ENCODE results near the gene TTC28. TPM values are rescaled to one million over a fixed set of nuclear protein-coding genes. Genes with fewer than 3 reads are reported as not detected.
A peak's percentile ranks its signal among the peaks of the same experiment; 100 is the strongest.
"Not testable (repeated sequence)": the region's sequence is repeated elsewhere in the genome, so short reads cannot be mapped to it uniquely, and the experiment has no call there.

The TTC28 gene
- 3.9 TPM for polyA plus RNA-seq (2013, experiment 1 of 2)
- polyA plus RNA-seq (2013, experiment 2 of 2), result 5.3 TPM

GRCh38 chr22:28679611-28680287 lies at the start of gene TTC28:
TSS of gene TTC28 (minus strand) at chr22:28679840. CDS start at chr22:28679723, 117 bp downstream.
- no CpG with 5 or more reads among the region's 101 CpGs for WGBS (ENCODE audit: extremely low coverage, insufficient coverage, low lambda C conversion rate)
- not testable (repeated sequence) for H3K4ac ChIP-seq (ENCODE audit: low read depth, low read length); H3K23ac ChIP-seq (ENCODE audit: low read length); H2BK120ac ChIP-seq (ENCODE audit: low read depth, low read length); H3K36me3 ChIP-seq (ENCODE audit: control insufficient read depth, insufficient read depth, low read length); H4K5ac ChIP-seq (ENCODE audit: low read length); H3K18ac ChIP-seq (ENCODE audit: low read length); H3K27ac ChIP-seq (ENCODE audit: low read depth, low read length); H2BK15ac ChIP-seq (replicated peaks; ENCODE audit: low read depth); H3K79me1 ChIP-seq (ENCODE audit: low read length); H3K27me3 ChIP-seq (ENCODE audit: insufficient read depth, low read length, poor library complexity); H4K8ac ChIP-seq (ENCODE audit: low read depth, low read length); H2BK5ac ChIP-seq (ENCODE audit: low read length); H2AK5ac ChIP-seq (ENCODE audit: low read length); H3K79me2 ChIP-seq (ENCODE audit: control insufficient read depth, insufficient read depth, low read length); H3K4me1 ChIP-seq (ENCODE audit: control insufficient read depth, low read depth, low read length)
- Histone ChIP-seq H3K4me3 (ENCODE audit: low read length) (peak within 1 kb of the TSS; percentile 15), H3K56ac (ENCODE audit: low read length) (peak within 1 kb of the TSS; percentile 86), H3K4me2 (ENCODE audit: low read length) (peak within 1 kb of the TSS; percentile 28), H3K9ac (ENCODE audit: low read length) (peak within 1 kb of the TSS; percentile 62)
- peak; percentile 76 for DNase-seq

- Histone ChIP-seq H3K4me1 (ENCODE audit: control insufficient read depth, low read depth, low read length) (no peaks in the 10 kb centered on the region), H3K27me3 (ENCODE audit: insufficient read depth, low read length, poor library complexity) (no peaks in the 10 kb centered on the region), H3K4me2 (ENCODE audit: low read length) (no peak overlapping the region), H3K79me2 (ENCODE audit: control insufficient read depth, insufficient read depth, low read length) (peaks cover 3% of the 10 kb centered on the region), H4K8ac (ENCODE audit: low read depth, low read length) (no peak overlapping the region), H4K5ac (ENCODE audit: low read length) (no peak overlapping the region), H3K23ac (ENCODE audit: low read length) (no peak overlapping the region), H2BK5ac (ENCODE audit: low read length) (no peak overlapping the region), H3K56ac (ENCODE audit: low read length) (no peak overlapping the region), H3K27ac (ENCODE audit: low read depth, low read length) (no peak overlapping the region), H2BK120ac (ENCODE audit: low read depth, low read length) (no peak overlapping the region), H3K9ac (ENCODE audit: low read length) (no peak overlapping the region), H2BK15ac (replicated peaks; ENCODE audit: low read depth) (no peak overlapping the region), H2AK5ac (ENCODE audit: low read length) (no peak overlapping the region), H3K18ac (ENCODE audit: low read length) (no peak overlapping the region), H3K4me3 (ENCODE audit: low read length) (no peak overlapping the region), H3K79me1 (ENCODE audit: low read length) (peaks cover 2% of the 10 kb centered on the region), H3K36me3 (ENCODE audit: control insufficient read depth, insufficient read depth, low read length) (no peaks in the 10 kb centered on the region), H3K4ac (ENCODE audit: low read depth, low read length) (no peak overlapping the region)
- DNase-seq, result no peak
- no CpG with 5 or more reads among the region's 10 CpGs for WGBS (ENCODE audit: extremely low coverage, insufficient coverage, low lambda C conversion rate)
Observed at GRCh38 chr22:28728621-28729313, 49.1 kb upstream of the TTC28 start.

GRCh38 chr22:28728002-28728401 lies 48.4 kb upstream of the TTC28 start:
- Histone ChIP-seq H2AK5ac (ENCODE audit: low read length) (no peak overlapping the region), H3K27ac (ENCODE audit: low read depth, low read length) (no peak overlapping the region), H3K56ac (ENCODE audit: low read length) (no peak overlapping the region), H3K79me1 (ENCODE audit: low read length) (peaks cover 2% of the 10 kb centered on the region), H3K4me3 (ENCODE audit: low read length) (no peak overlapping the region), H4K5ac (ENCODE audit: low read length) (no peak overlapping the region), H3K79me2 (ENCODE audit: control insufficient read depth, insufficient read depth, low read length) (peaks cover under 1% of the 10 kb centered on the region), H2BK5ac (ENCODE audit: low read length) (no peak overlapping the region), H3K4ac (ENCODE audit: low read depth, low read length) (no peak overlapping the region), H3K9ac (ENCODE audit: low read length) (no peak overlapping the region), H2BK15ac (replicated peaks; ENCODE audit: low read depth) (no peak overlapping the region), H3K27me3 (ENCODE audit: insufficient read depth, low read length, poor library complexity) (no peaks in the 10 kb centered on the region), H3K4me2 (ENCODE audit: low read length) (no peak overlapping the region), H3K18ac (ENCODE audit: low read length) (no peak overlapping the region), H4K8ac (ENCODE audit: low read depth, low read length) (no peak overlapping the region), H3K36me3 (ENCODE audit: control insufficient read depth, insufficient read depth, low read length) (no peaks in the 10 kb centered on the region), H3K23ac (ENCODE audit: low read length) (no peak overlapping the region), H2BK120ac (ENCODE audit: low read depth, low read length) (no peak overlapping the region), H3K4me1 (ENCODE audit: control insufficient read depth, low read depth, low read length) (no peaks in the 10 kb centered on the region)
- WGBS (ENCODE audit: extremely low coverage, insufficient coverage, low lambda C conversion rate), result no CpG with 5 or more reads among the region's 1 CpG
- DNase-seq, result no peak

GRCh38 chr22:28718044-28718443 lies 38.4 kb upstream of the TTC28 start:
- Histone ChIP-seq H2BK5ac (ENCODE audit: low read length) (no peak overlapping the region), H3K18ac (ENCODE audit: low read length) (no peak overlapping the region), H2AK5ac (ENCODE audit: low read length) (no peak overlapping the region), H4K8ac (ENCODE audit: low read depth, low read length) (no peak overlapping the region), H3K79me1 (ENCODE audit: low read length) (no peaks in the 10 kb centered on the region), H3K4ac (ENCODE audit: low read depth, low read length) (no peak overlapping the region), H3K23ac (ENCODE audit: low read length) (no peak overlapping the region), H3K4me2 (ENCODE audit: low read length) (no peak overlapping the region), H2BK15ac (replicated peaks; ENCODE audit: low read depth) (no peak overlapping the region), H3K9ac (ENCODE audit: low read length) (no peak overlapping the region), H3K56ac (ENCODE audit: low read length) (no peak overlapping the region), H2BK120ac (ENCODE audit: low read depth, low read length) (no peak overlapping the region), H3K79me2 (ENCODE audit: control insufficient read depth, insufficient read depth, low read length) (no peaks in the 10 kb centered on the region), H3K27me3 (ENCODE audit: insufficient read depth, low read length, poor library complexity) (no peaks in the 10 kb centered on the region), H3K4me1 (ENCODE audit: control insufficient read depth, low read depth, low read length) (no peaks in the 10 kb centered on the region), H3K36me3 (ENCODE audit: control insufficient read depth, insufficient read depth, low read length) (no peaks in the 10 kb centered on the region), H3K27ac (ENCODE audit: low read depth, low read length) (no peak overlapping the region), H4K5ac (ENCODE audit: low read length) (no peak overlapping the region), H3K4me3 (ENCODE audit: low read length) (no peak overlapping the region)
- no CpG with 5 or more reads among the region's 3 CpGs for whole genome bisulfite sequencing (ENCODE audit: extremely low coverage, insufficient coverage, low lambda C conversion rate)
- DNase-seq, result no peak

GRCh38 chr22:28716686-28717085 lies 37.0 kb upstream of the TTC28 start:
- H4K8ac ChIP-seq (ENCODE audit: low read depth, low read length), result no peak overlapping the region
- no peak overlapping the region for H3K18ac ChIP-seq (ENCODE audit: low read length)
- no peak overlapping the region for H3K4ac ChIP-seq (ENCODE audit: low read depth, low read length)
- no peak overlapping the region for H2BK5ac ChIP-seq (ENCODE audit: low read length)
- no peak overlapping the region for H4K5ac ChIP-seq (ENCODE audit: low read length)
- no peak overlapping the region for H3K27ac ChIP-seq (ENCODE audit: low read depth, low read length)
- H2AK5ac ChIP-seq (ENCODE audit: low read length), result no peak overlapping the region
- no peak overlapping the region for H3K4me2 ChIP-seq (ENCODE audit: low read length)
- no peaks in the 10 kb centered on the region for H3K36me3 ChIP-seq (ENCODE audit: control insufficient read depth, insufficient read depth, low read length)
- no peak overlapping the region for H3K23ac ChIP-seq (ENCODE audit: low read length)
- no peak for DNase-seq
- no CpG with 5 or more reads among the region's 3 CpGs for WGBS (ENCODE audit: extremely low coverage, insufficient coverage, low lambda C conversion rate)
- no peaks in the 10 kb centered on the region for H3K4me1 ChIP-seq (ENCODE audit: control insufficient read depth, low read depth, low read length)
- no peak overlapping the region for H3K9ac ChIP-seq (ENCODE audit: low read length)
- no peak overlapping the region for H2BK120ac ChIP-seq (ENCODE audit: low read depth, low read length)
- no peak overlapping the region for H2BK15ac ChIP-seq (replicated peaks; ENCODE audit: low read depth)
- H3K56ac ChIP-seq (ENCODE audit: low read length), result no peak overlapping the region
- no peak overlapping the region for H3K4me3 ChIP-seq (ENCODE audit: low read length)
- H3K27me3 ChIP-seq (ENCODE audit: insufficient read depth, low read length, poor library complexity), result no peaks in the 10 kb centered on the region
- no peaks in the 10 kb centered on the region for H3K79me2 ChIP-seq (ENCODE audit: control insufficient read depth, insufficient read depth, low read length)
- no peaks in the 10 kb centered on the region for H3K79me1 ChIP-seq (ENCODE audit: low read length)

Measured in mesendoderm (in vitro differentiated cells).